ENCODE measurements around the gene SCAF1. TPM values are rescaled to one million over a fixed set of nuclear protein-coding genes. Genes with fewer than 3 reads are reported as not detected.

SCAF1 gene
- total and polyA plus RNA-seq, 2 of the 13 experiments (the other 11 are each of a cell fraction or from before 2014, with no cell fraction given): 3.3 to 6.1 TPM

GRCh38 chr19:49676136-49676783 is 34.3 kb downstream of the SCAF1 start (continued):
- TF ChIP-seq ARID3A (IDR thresholded peaks at IDR 0.05; ENCODE audit: low read depth, low read length) (peak; percentile 9; the same call in 1 of the 2 replicates), DRAP1 (CRISPR knock-in tag; IDR thresholded peaks at IDR 0.05) (peak; percentile 82), THAP11 (CRISPR knock-in tag; IDR thresholded peaks at IDR 0.05) (0 out of 2 replicates have a peak, but pooled peaks have one; percentile 4), ZNF691 (CRISPR knock-in tag; IDR thresholded peaks at IDR 0.05; ENCODE audit: borderline replicate concordance, low read depth) (peak; percentile 81; the same call in 1 of the 2 replicates), CBFB (CRISPR knock-in tag; IDR thresholded peaks at IDR 0.05) (no peak), TOPORS (CRISPR knock-in tag; IDR thresholded peaks at IDR 0.05) (0 out of 2 replicates have a peak, but pooled peaks have one; percentile 49), MYPOP (CRISPR knock-in tag; IDR thresholded peaks at IDR 0.05) (peak; percentile 15; the same call in 1 of the 2 replicates), ZNF142 (CRISPR knock-in tag; IDR thresholded peaks at IDR 0.05) (no peak), KDM2A (CRISPR knock-in tag; IDR thresholded peaks at IDR 0.05; ENCODE audit: borderline replicate concordance, low read depth) (no peak), MTF1 (CRISPR knock-in tag; IDR thresholded peaks at IDR 0.05) (no peak), DMAP1 (CRISPR knock-in tag; IDR thresholded peaks at IDR 0.05) (no peak), ZBTB38 (CRISPR knock-in tag; IDR thresholded peaks at IDR 0.05) (peak; percentile 87), ZNF770 (CRISPR knock-in tag; IDR thresholded peaks at IDR 0.05) (no peak), TMF1 (CRISPR knock-in tag; IDR thresholded peaks at IDR 0.05; ENCODE audit: low read depth) (0 out of 2 replicates have a peak, but pooled peaks have one; percentile 39), CHD4 (IDR thresholded peaks at IDR 0.05; ENCODE audit: borderline replicate concordance, low read length) (peak; percentile 99), ZNF232 (CRISPR knock-in tag; IDR thresholded peaks at IDR 0.05; ENCODE audit: borderline replicate concordance) (no peak), ZNF10 (CRISPR knock-in tag; IDR thresholded peaks at IDR 0.05; ENCODE audit: borderline replicate concordance, low read depth) (no peak)

Measured in HepG2 (cell line).